Neuronal stem cell (in vitro differentiated cells): Measurements from ENCODE around the gene DNASE1L2.
A peak's percentile ranks its signal among the peaks of the same experiment; 100 is the strongest.

ENCODE experiments used
- DNase-seq: peaks from one replicate; pipeline ENCODE4 v3.0.0-alpha.2; 2013; ENCODE audit warnings: low spot score
- H2AFZ ChIP-seq: one replicate; pipeline ENCODE4 v1.6.1; 2013; ENCODE audit warnings: mild to moderate bottlenecking, low read length, inconsistent platforms
- H2AK5ac ChIP-seq: 2 replicates; pipeline ENCODE4 v1.6.1; 2013; ENCODE audit warnings: low read depth, mild to moderate bottlenecking, inconsistent platforms, low read length, moderate library complexity, mixed read lengths
- H2BK120ac ChIP-seq: 2 replicates; pipeline ENCODE4 v1.6.1; 2013; ENCODE audit warnings: low read depth, mild to moderate bottlenecking, inconsistent platforms, low read length, moderate library complexity, mixed read lengths
- H2BK12ac ChIP-seq: one replicate; pipeline ENCODE4 v1.6.1; 2013; ENCODE audit warnings: low read length, inconsistent platforms
- H2BK15ac ChIP-seq: 2 replicates; pipeline ENCODE4 v1.6.1; 2013; ENCODE audit warnings: mild to moderate bottlenecking, low read length, inconsistent platforms, mixed read lengths
- H2BK5ac ChIP-seq: one replicate; pipeline ENCODE4 v1.6.1; 2013; ENCODE audit warnings: inconsistent platforms, mild to moderate bottlenecking, low read length, moderate library complexity
- H3K14ac ChIP-seq: one replicate; pipeline ENCODE4 v1.6.1; 2013; ENCODE audit warnings: low read length, inconsistent platforms
- H3K18ac ChIP-seq: 2 replicates; pipeline ENCODE4 v1.6.1; 2013; ENCODE audit warnings: low read length, inconsistent platforms
- H3K23ac ChIP-seq: 2 replicates; pipeline ENCODE4 v1.6.1; 2013; ENCODE audit warnings: low read depth, mild to moderate bottlenecking, mixed read lengths, low read length, inconsistent platforms; ENCODE audit not compliant: poor library complexity
- H3K27ac ChIP-seq: replicated peaks from 3 replicates; pipeline ENCODE4 v1.5.1; 2013; ENCODE audit warnings: low read length, inconsistent platforms
- H3K27me3 ChIP-seq, 3 experiments: 2 replicates each; pipeline ENCODE4 v1.6.1; 2013; ENCODE audit warnings: low read length in 3 of 3, mild to moderate bottlenecking in 2 of 3, inconsistent platforms in 1 of 3, low read depth in 1 of 3, mixed read lengths in 1 of 3, moderate library complexity in 1 of 3; ENCODE audit not compliant: control insufficient read depth in 3 of 3, insufficient read depth in 3 of 3
- H3K36me3 ChIP-seq, 2 donors: replicated peaks in 1 of 2; 2 replicates each; pipeline ENCODE4 v1.6.1; 2013; ENCODE audit warnings: low read length in 2 of 2; ENCODE audit not compliant: control insufficient read depth in 2 of 2, insufficient read depth in 2 of 2
- H3K4ac ChIP-seq: 2 replicates; pipeline ENCODE4 v1.6.1; 2013; ENCODE audit warnings: inconsistent platforms, mild to moderate bottlenecking, low read length, moderate library complexity
- H3K4me1 ChIP-seq, 2 donors: 1 replicate in 1 of 2; 2 replicates in 1 of 2; pipeline ENCODE4 v1.6.1; 2013; ENCODE audit warnings: low read length in 2 of 2, low read depth in 1 of 2; ENCODE audit not compliant: control insufficient read depth in 2 of 2, insufficient read depth in 1 of 2
- H3K4me2 ChIP-seq: one replicate; pipeline ENCODE4 v1.6.1; 2013; ENCODE audit warnings: mild to moderate bottlenecking, low read length, inconsistent platforms; ENCODE audit not compliant: insufficient read depth, poor library complexity, severe bottlenecking
- H3K4me3 ChIP-seq, 2 donors: 2 replicates each; pipeline ENCODE4 v1.5.1; 2013; ENCODE audit warnings: low read length in 2 of 2, mild to moderate bottlenecking in 2 of 2, inconsistent platforms in 1 of 2, moderate library complexity in 1 of 2
- H3K79me1 ChIP-seq: one replicate; pipeline ENCODE4 v1.6.1; 2013; ENCODE audit warnings: low read depth, mild to moderate bottlenecking, inconsistent platforms, low read length, moderate library complexity
- H3K9ac ChIP-seq: one replicate; pipeline ENCODE4 v1.6.1; 2013; ENCODE audit warnings: mild to moderate bottlenecking, low read depth, low read length, inconsistent platforms; ENCODE audit not compliant: poor library complexity
- H3K9me3 ChIP-seq, 2 donors: replicated peaks in 1 of 2; 2 replicates each; pipeline versions ENCODE3 to v1.6.1; 2013; ENCODE audit warnings: low read length in 2 of 2, mild to moderate bottlenecking in 2 of 2, inconsistent platforms in 1 of 2, low read depth in 1 of 2, mixed read lengths in 1 of 2, moderate library complexity in 1 of 2; ENCODE audit not compliant: control insufficient read depth in 2 of 2, insufficient read depth in 1 of 2
- H4K8ac ChIP-seq: one replicate; pipeline ENCODE4 v1.6.1; 2013; ENCODE audit warnings: low read depth, mild to moderate bottlenecking, inconsistent platforms, low read length, moderate library complexity
- H4K91ac ChIP-seq: one replicate; pipeline ENCODE4 v1.6.1; 2013; ENCODE audit warnings: low read length, low read depth, mild to moderate bottlenecking, inconsistent platforms; ENCODE audit not compliant: poor library complexity
- WGBS, 2 donors: extraction: QIAGEN DNeasy Blood & Tissue Kit; methylation state at CpG; one replicate each; pipeline ENCODE4 v1.1.7; 2013; ENCODE audit warnings: missing lambda C conversion rate in 2 of 2, mixed read lengths in 1 of 2; ENCODE audit not compliant: insufficient read length in 2 of 2, insufficient replicate concordance in 1 of 2; ENCODE audit errors: extremely low coverage in 2 of 2; 5-methylcytosine and 5-hydroxymethylcytosine counted together

DNASE1L2 gene

DNA sequence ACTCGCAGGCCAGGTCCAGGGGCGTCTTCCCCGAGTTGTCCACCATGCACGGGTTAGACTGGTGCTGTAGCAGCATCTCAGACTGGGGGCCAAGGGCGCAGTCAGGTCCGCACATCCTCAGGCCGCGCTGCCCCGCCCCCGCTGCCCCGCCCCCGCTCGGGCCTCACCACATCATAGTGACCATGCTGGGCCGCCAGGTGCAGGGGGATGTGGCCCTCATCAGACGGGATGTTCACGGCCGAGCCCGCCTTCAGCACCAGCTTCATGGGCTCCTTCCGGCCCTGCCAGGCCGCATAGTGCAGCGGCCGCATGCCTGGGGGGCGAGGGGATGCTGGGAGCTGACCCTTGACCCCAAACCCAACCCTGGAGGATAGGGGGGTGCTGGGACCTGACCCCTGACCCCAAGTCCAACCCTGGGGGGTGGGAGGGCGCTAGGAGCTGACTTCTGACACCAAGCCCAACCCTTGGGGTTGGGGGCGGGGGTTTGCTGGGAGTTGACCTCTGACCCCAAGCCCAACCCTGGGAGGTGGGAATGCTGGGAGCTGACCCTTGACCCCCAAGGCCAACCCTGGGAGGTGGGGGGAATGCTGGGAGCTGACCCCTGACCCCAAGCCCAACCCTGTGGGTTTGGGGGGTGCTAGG lies 46.9 kb upstream of the DNASE1L2 start:
- no peak overlapping the region for H2BK120ac ChIP-seq
- no peaks in the 10 kb centered on the region for H3K9me3 ChIP-seq
- no CpG with 5 or more reads among the region's 25 CpGs for WGBS, 2 donors
- H3K4me3 ChIP-seq, result no peak overlapping the region
- no peak overlapping the region for H2AFZ ChIP-seq
- H2BK15ac ChIP-seq, result no peak overlapping the region
- no peak overlapping the region for H3K4me2 ChIP-seq
- peak overlapping the region; percentile 37 for H3K4ac ChIP-seq
- H2BK12ac ChIP-seq, result no peak overlapping the region
- H3K79me1 ChIP-seq, result no peaks in the 10 kb centered on the region
- no peak overlapping the region for H3K27ac ChIP-seq
- no peak overlapping the region for H2AK5ac ChIP-seq
- DNase-seq, result no peak
- H3K14ac ChIP-seq, result no peak overlapping the region
- no peaks in the 10 kb centered on the region for H3K36me3 ChIP-seq
- peak overlapping the region; percentile 64 for H3K18ac ChIP-seq
- H3K4me1 ChIP-seq, result peaks cover 0 to 10% of the 10 kb centered on the region in 2 donors
- H4K91ac ChIP-seq, result no peak overlapping the region
- no peak overlapping the region for H4K8ac ChIP-seq
- H3K27me3 ChIP-seq, result no peaks in the 10 kb centered on the region
- H3K23ac ChIP-seq, result no peak overlapping the region
- H3K9ac ChIP-seq, result no peak overlapping the region
- no peak overlapping the region for H2BK5ac ChIP-seq

DNA sequence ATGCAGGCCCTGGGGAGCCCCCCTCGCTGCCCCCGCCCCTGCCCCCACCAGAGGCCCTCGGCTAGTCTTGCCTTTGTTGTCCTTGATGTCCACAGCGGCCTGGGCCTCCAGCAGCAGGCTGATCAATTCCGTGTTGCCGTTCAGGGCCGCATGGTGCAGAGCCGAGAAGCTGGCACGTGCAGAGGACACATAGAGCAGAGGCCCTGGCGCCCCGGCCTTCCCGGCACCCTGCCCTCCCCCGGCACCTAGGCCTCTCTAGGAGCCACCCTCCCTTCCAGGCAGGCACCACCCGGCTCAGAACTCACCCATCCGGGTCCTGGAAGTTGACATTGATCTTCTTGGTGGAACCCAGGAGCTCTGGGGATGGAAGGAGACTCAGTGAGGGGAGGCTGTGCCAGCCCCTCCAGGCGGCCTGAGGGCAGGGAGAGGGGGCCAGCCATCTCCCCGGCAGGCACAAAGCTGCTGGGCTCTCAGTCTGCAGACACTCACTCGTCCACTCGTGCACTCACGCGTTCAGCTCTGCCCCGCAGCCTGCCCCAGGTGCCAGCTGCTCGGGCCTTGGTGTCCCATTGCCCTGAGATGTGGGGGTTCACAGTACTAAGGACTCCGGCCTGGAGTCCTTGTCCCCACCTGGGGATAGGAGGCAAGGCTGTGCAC lies 46.1 kb upstream of the DNASE1L2 start:
- Histone ChIP-seq H3K36me3 (no peaks in the 10 kb centered on the region), H2BK15ac (no peak overlapping the region), H2BK12ac (peak overlapping the region; percentile 22), H3K18ac (peak overlapping the region; percentile 38), H2AK5ac (peak overlapping the region; percentile 88), H3K9ac (peak overlapping the region; percentile 21), H3K9me3 (no peaks in the 10 kb centered on the region), H2BK5ac (no peak overlapping the region), H3K23ac (no peak overlapping the region), H2AFZ (peak overlapping the region; percentile 35), H3K4me1 (peaks cover 4 to 18% of the 10 kb centered on the region in 2 donors), H3K27ac (no peak overlapping the region), H4K8ac (no peak overlapping the region), H3K14ac (no peak overlapping the region), H3K4ac (peak overlapping the region; percentile 11), H3K27me3 (peaks cover 0 to 5% (median 0%) of the 10 kb centered on the region in 3 experiments), H2BK120ac (no peak overlapping the region), H3K4me2 (no peak overlapping the region), H3K4me3 (peak overlapping the region in 1 of 2 donors; percentile 16), H4K91ac (no peak overlapping the region), H3K79me1 (no peaks in the 10 kb centered on the region)
- WGBS, 2 donors, result no CpG with 5 or more reads among the region's 24 CpGs
- no peak for DNase-seq

DNA sequence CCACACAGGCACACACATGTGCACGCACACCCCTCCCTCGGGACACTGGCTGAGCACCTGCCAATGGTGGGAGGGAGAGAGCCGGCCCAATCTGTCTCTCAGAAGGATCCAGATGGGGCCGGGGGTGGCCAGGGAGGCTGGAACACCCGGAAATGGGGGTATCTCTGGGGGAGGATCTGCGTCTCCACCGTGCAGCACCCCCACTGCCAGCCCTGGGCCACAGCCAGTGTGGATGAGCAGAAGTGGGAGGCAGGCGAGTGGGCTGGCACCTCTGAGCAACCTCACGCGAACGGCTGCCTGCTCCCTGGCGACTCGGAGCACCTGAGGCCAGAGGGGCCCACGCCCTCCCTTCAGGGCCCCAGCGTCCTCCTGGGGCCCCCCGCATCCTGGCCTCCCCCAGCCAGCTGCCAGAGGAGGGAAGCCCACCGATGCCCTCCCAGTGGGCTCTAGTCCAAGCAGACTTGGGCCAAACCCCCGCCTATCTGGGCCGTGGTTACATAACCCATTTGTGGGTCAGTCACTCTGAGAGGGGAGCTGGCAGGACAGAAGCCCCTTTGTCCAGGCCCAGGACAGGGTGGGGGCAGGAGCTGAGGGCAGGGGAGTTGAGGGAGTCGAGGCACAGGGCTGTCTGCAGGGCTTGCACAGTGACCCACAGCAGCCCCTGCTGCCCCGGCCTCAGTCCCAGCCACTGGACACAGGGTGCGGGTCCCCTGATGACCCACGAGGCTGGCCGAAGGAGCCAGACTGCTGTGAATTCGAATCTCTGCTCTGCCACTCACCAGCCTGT lies 45.4 kb upstream of the DNASE1L2 start:
- peak overlapping the region; percentile 88 for H2AK5ac ChIP-seq
- no peaks in the 10 kb centered on the region for H3K9me3 ChIP-seq
- no peak overlapping the region for H4K8ac ChIP-seq
- no peaks in the 10 kb centered on the region for H3K36me3 ChIP-seq
- no peaks in the 10 kb centered on the region for H3K79me1 ChIP-seq
- no CpG with 5 or more reads among the region's 25 CpGs for WGBS, 2 donors
- no peak overlapping the region for H3K27ac ChIP-seq
- peak overlapping the region; percentile 38 for H3K18ac ChIP-seq
- H3K4me1 ChIP-seq, result peaks cover 10 to 24% of the 10 kb centered on the region in 2 donors
- no peak overlapping the region for H2BK15ac ChIP-seq
- no peak overlapping the region for H2AFZ ChIP-seq
- peak overlapping the region in 1 of 2 donors; percentile 16 for H3K4me3 ChIP-seq
- H2BK5ac ChIP-seq, result no peak overlapping the region
- H3K23ac ChIP-seq, result no peak overlapping the region
- no peak overlapping the region for H3K4me2 ChIP-seq
- peaks cover 0 to 11% (median 0%) of the 10 kb centered on the region in 3 experiments for H3K27me3 ChIP-seq
- H2BK120ac ChIP-seq, result no peak overlapping the region
- peak overlapping the region; percentile 53 for H3K4ac ChIP-seq
- H3K14ac ChIP-seq, result peak overlapping the region; percentile 56
- no peak overlapping the region for H4K91ac ChIP-seq
- peak overlapping the region; percentile 22 for H2BK12ac ChIP-seq
- peak overlapping the region; percentile 60 for H3K9ac ChIP-seq
- no peak for DNase-seq

DNA sequence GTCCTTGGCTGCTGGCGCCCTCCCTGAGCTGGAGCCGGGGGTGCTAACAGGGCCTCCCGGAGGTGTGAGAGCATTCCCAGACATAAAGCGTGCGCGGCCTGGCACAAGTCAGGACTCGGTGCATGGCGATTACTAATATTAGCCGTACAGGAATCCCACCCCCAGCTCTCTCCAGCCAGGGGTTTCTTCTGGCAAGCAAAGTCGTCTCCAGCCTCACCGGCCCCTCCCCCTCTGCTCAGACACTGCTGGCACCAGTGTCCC lies 44.9 kb upstream of the DNASE1L2 start:
- Histone ChIP-seq H3K23ac (no peak overlapping the region), H3K4me2 (no peak overlapping the region), H3K4ac (no peak overlapping the region), H3K9me3 (no peaks in the 10 kb centered on the region), H2BK15ac (no peak overlapping the region), H2BK12ac (no peak overlapping the region), H2BK5ac (no peak overlapping the region), H4K91ac (no peak overlapping the region), H4K8ac (no peak overlapping the region), H2AFZ (no peak overlapping the region), H3K9ac (no peak overlapping the region), H2BK120ac (no peak overlapping the region), H3K79me1 (no peaks in the 10 kb centered on the region), H3K4me3 (no peak overlapping the region), H3K27me3 (peaks cover 0 to 11% (median 0%) of the 10 kb centered on the region in 3 experiments), H3K14ac (no peak overlapping the region), H3K27ac (no peak overlapping the region), H3K18ac (no peak overlapping the region), H3K36me3 (no peaks in the 10 kb centered on the region), H3K4me1 (peaks cover 10 to 24% of the 10 kb centered on the region in 2 donors), H2AK5ac (no peak overlapping the region)
- no CpG with 5 or more reads among the region's 11 CpGs for whole genome bisulfite sequencing, 2 donors
- DNase-seq, result no peak
